Upper lobe of right lung (tissue), 1 donor: ENCODE data around the gene PSME1. TPM values are rescaled to one million over a fixed set of nuclear protein-coding genes. Genes with fewer than 3 reads are reported as not detected.

ENCODE experiments used
- ATAC-seq: fragments of 200-7000 bp; cut with Tn5 transposase; one replicate; pipeline ENCODE4 v1.9.1; 2020; ENCODE audit warnings: mild to moderate bottlenecking, moderate library complexity
- DNase-seq: peaks from one replicate; pipeline ENCODE4 v3.0.0-alpha.2; 2020
- H3K27ac ChIP-seq: fragments of 200-600 bp; one replicate; pipeline ENCODE4 v1.8.0; 2022
- H3K27me3 ChIP-seq: fragments of 200-600 bp; one replicate; pipeline ENCODE4 v1.8.0; 2022; ENCODE audit warnings: mild to moderate bottlenecking
- H3K36me3 ChIP-seq: fragments of 200-600 bp; one replicate; pipeline ENCODE4 v1.8.0; 2022
- H3K4me1 ChIP-seq: fragments of 200-600 bp; one replicate; pipeline ENCODE4 v1.8.0; 2022
- H3K4me3 ChIP-seq: fragments of 200-600 bp; one replicate; pipeline ENCODE4 v1.8.0; 2022; ENCODE audit warnings: mild to moderate bottlenecking
- H3K9me3 ChIP-seq: fragments of 200-600 bp; one replicate; pipeline ENCODE4 v1.8.0; 2022
- CTCF ChIP-seq: fragments of 200-600 bp; IDR thresholded peaks from one replicate; pipeline ENCODE4 v1.8.0; 2022; ENCODE audit warnings: antibody characterized with exemption
- intact Hi-C: fragments of 100-400 bp; cut with DNase I; formaldehyde crosslinking; loops from one replicate; pipeline ENCODE4 v1.11.0; 2022
- total RNA-seq: library from RNA; stranded (reverse); fragmentation: NEBNext Ultra II Directional; extraction: Animal tissue kit (Norgen Biotek cat#: 25700); gene quantifications from one replicate; pipeline ENCODE4 v1.2.1, GENCODE V29; 2021
- donor health status: DM: no; HTN: yes; CAD: no; lungs with severe emphysema.

The PSME1 gene
- total RNA-seq, 1 donor from 2014 or later = 171 TPM

- H3K27ac ChIP-seq = no peak overlapping the region
- DNase-seq (no peak), ATAC-seq (no peak)
- H3K4me1 ChIP-seq = peaks cover 20% of the 10 kb centered on the region
- H3K9me3 ChIP-seq = no peaks in the 10 kb centered on the region
- H3K27me3 ChIP-seq = no peaks in the 10 kb centered on the region
- TF ChIP-seq CTCF = no peak
- intact Hi-C loops = no loop called here
- H3K4me3 ChIP-seq = no peak overlapping the region
- peaks cover 8% of the 10 kb centered on the region for H3K36me3 ChIP-seq
These were observed 3.0 kb upstream of the PSME1 start for GRCh38 chr14:24132976-24133375.

- H3K27ac ChIP-seq = no peak overlapping the region
- no peaks in the 10 kb centered on the region for H3K27me3 ChIP-seq
- H3K36me3 ChIP-seq = peaks cover 15% of the 10 kb centered on the region
- TF ChIP-seq CTCF = no peak
- peaks cover 20% of the 10 kb centered on the region for H3K4me1 ChIP-seq
- DNase-seq = no peak
- intact Hi-C loops = no loop called here
- H3K4me3 ChIP-seq = no peak overlapping the region
- H3K9me3 ChIP-seq = no peaks in the 10 kb centered on the region
- ATAC-seq = no peak
These were observed 2.3 kb upstream of the PSME1 start for GRCh38 chr14:24133735-24134134.

- ATAC-seq = no peak
- peaks cover 33% of the 10 kb centered on the region for H3K4me1 ChIP-seq
- peaks cover 21% of the 10 kb centered on the region for H3K36me3 ChIP-seq
- H3K4me3 ChIP-seq = peak overlapping the region; percentile 99
- no peak for TF ChIP-seq CTCF
- H3K27ac ChIP-seq = peak overlapping the region; percentile 91
- no peaks in the 10 kb centered on the region for H3K27me3 ChIP-seq
- DNase-seq = no peak
- intact Hi-C loops = no loop called here
- H3K9me3 ChIP-seq = no peaks in the 10 kb centered on the region
These were observed 485 bp upstream of the PSME1 start for GRCh38 chr14:24135584-24135833.

GRCh38 chr14:24136684-24137528 lies 912 bp downstream of the PSME1 start:
- no peaks in the 10 kb centered on the region for H3K27me3 ChIP-seq
- H3K9me3 ChIP-seq = no peaks in the 10 kb centered on the region
- DNase-seq (no peak), ATAC-seq (no peak)
- H3K27ac ChIP-seq = peak overlapping the region; percentile 91
- intact Hi-C loops = no loop called here
- TF ChIP-seq CTCF = no peak
- peaks cover 21% of the 10 kb centered on the region for H3K36me3 ChIP-seq
- H3K4me1 ChIP-seq = peaks cover 30% of the 10 kb centered on the region
- peak overlapping the region; percentile 99 for H3K4me3 ChIP-seq

- Histone ChIP-seq H3K9me3 (no peaks in the 10 kb centered on the region), H3K27me3 (no peaks in the 10 kb centered on the region), H3K27ac (peak overlapping the region; percentile 91), H3K4me3 (no peak overlapping the region), H3K36me3 (peaks cover 21% of the 10 kb centered on the region), H3K4me1 (peaks cover 34% of the 10 kb centered on the region)
- DNase-seq (no peak), ATAC-seq (no peak)
- TF ChIP-seq CTCF = no peak
- intact Hi-C loops = no loop called here
These were observed 1.8 kb downstream of the PSME1 start for GRCh38 chr14:24137529-24138395.
